ENCODE data around the gene LILRB3. TPM values are rescaled to one million over a fixed set of nuclear protein-coding genes. Genes with fewer than 3 reads are reported as not detected.

LILRB3 gene
- total RNA-seq = not detected

GRCh38 chr19:54222474-54223276, at the start of gene LILRB3:
Gene LILRB3 (minus strand): TSS chr19:54223007. CDS start chr19:54222976, 31 bp downstream.

DNA sequence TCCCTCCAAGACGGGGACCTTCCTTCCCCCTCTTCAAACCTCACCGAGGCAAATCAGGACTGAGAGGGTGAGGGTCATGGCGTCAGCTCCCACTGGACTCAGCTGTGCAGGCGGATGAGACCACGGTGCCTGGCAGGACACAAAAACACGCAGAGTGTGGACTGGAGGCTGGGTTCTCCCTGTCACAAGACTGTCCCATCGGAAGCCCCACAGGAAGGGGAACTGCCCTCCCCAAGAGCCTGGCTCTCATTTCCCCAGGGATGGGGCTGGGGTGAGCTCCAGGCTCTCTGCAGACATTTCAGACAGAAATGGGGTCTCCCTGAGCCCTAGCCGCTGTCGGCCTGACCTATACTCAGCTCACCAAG, 34.3 kb upstream of the LILRB3 start, which contains the start of gene LILRB5:
Gene LILRB5 (minus strand): TSS at position 158 of the 365 bp plus-strand sequence. CDS start 80 bp downstream, at position 78.

DNA sequence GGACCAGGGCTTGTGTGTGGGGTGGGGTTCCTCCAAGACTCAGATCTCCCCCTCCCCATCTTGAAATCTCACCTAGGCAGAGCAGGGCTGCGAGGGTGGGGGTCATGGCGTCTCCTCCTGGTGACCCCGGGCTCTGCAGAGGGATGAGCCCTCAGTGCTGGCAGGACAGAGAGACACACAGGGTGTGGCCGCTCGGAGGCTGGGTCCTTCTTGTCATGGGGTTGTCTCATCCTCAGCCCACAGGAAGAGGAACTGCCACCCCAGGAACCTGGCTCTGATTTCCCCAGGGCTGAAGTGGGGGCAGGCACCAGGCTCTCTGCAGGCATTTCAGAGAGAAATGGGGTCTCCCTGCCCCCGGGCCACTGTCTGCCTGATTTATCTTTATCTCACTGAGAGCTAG, 19.8 kb upstream of the LILRB3 start, which contains the start of gene LILRA6:
Gene LILRA6 (minus strand): TSS at position 145 of the 400 bp plus-strand sequence.

GRCh38 chr19:54191011-54191810, 31.6 kb downstream of the LILRB3 start, which contains the start of gene TSEN34:
Gene TSEN34 (plus strand): TSS chr19:54191308. CDS start chr19:54191365, 57 bp downstream.

DNA sequence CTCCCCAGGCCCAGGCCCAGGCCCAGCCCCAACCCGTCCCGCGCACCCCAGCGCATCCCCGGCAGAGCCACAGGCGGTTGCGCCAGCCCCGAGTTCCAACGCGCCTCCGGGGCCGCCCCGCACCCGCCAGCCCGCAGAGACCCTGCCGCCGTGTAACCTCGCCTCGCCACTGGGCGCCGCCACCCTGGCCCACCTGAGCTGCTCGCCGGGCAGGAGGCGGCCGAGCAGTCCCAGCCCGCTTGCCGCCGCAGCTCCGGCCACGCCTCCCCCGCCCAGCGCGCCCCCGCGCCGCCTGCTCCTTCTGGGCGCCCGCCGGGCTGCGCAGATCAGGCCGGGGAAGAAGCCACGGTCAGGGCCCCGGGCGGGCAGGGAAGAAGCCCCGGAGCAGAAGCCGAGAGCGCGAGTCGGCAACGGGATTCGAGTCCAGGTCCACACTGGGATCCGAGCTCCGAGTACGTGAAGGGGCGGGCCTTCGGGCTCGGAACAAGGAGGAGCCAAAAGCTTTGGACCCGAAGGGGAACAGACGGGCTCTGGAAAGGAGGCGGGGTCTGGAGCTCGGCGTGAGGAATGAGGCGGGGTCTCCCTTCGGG, 33.6 kb downstream of the LILRB3 start, which contains the start of gene MBOAT7:
Gene MBOAT7 (minus strand): TSS at position 436 of the 590 bp plus-strand sequence. CDS start 1,072 bp downstream, outside the sequence.

DNA sequence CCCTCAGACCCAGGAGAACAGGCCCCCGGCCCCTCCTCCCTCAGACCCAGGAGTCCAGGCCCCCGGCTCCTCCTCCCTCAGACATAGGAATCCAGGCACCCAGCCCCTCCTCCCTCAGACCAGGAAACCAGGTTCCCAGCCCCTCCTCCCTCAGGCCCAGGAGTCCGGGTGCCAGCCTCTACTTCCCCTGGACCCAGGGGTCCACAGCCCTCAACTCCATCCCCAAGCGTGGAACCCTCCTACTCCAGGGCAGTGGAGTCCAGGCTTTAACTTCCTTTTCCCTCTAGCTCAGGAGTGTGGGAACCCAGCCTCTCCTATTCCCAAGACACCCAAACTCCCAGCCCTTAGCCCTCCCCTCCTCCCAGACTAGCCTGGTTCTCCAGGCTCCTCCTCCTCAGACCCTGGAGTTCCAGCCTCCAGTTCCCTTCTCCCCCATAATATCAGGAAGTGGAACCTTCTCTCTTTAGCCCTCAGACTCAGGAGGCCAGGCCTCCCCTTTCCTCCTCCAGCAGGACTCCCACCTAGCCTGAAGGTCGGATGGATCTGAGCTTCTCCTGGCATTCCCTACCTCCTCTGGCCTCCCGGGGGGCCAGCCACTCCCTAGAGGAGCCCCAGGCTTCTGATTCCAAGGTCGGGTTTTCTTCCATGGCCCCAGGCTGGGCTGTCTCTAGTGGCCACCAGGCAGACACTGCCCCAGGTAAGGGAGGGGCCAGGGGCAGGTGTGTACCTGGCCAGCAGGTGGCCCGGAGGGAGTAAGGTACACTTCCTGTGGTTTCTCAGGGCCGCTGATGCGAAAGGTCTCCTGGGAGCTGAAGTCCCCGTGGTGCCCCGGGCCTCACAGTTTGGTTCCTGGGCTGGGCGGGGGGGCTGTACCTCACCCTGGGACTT, 50.1 kb downstream of the LILRB3 start, which contains the start of gene TMC4:
Gene TMC4 (minus strand): TSS at position 690 of the 888 bp plus-strand sequence. CDS start 43 bp downstream, at position 647.

Small RNA genes lying within 50 kb of the gene (small RNA-seq; reads per million reads assigned to genes)
- gene RNU6-1307P (ENCODE audit: low replicate concordance) = not detected

Other genes starting within 250 kb of the LILRB3 start
- not detected for gene CACNG6, start 231.4 kb downstream of the LILRB3 start, total RNA-seq
- not detected for gene VSTM1, start 159.1 kb downstream of the LILRB3 start, total RNA-seq
- gene TARM1, start 141.6 kb downstream of the LILRB3 start, total RNA-seq = not detected
- not detected for gene OSCAR, start 122.2 kb downstream of the LILRB3 start, total RNA-seq
- 8.1 TPM for gene NDUFA3, start 120.2 kb downstream of the LILRB3 start, total RNA-seq
- 6.3 TPM for gene TFPT, start 107.3 kb downstream of the LILRB3 start, total RNA-seq
- gene PRPF31, start 107.3 kb downstream of the LILRB3 start, total RNA-seq = 31.9 TPM
- 14.1 TPM for gene CNOT3, start 85.2 kb downstream of the LILRB3 start, total RNA-seq
- 4.7 TPM for gene LENG1, start 63.3 kb downstream of the LILRB3 start, total RNA-seq
- gene TMC4, start 49.8 kb downstream of the LILRB3 start, total RNA-seq = 1.3 TPM
- gene MBOAT7, start 33.4 kb downstream of the LILRB3 start, total RNA-seq = 26.3 TPM
- gene TSEN34, start 31.7 kb downstream of the LILRB3 start, total RNA-seq = 26.0 TPM
- gene RPS9, start 22.1 kb downstream of the LILRB3 start, total RNA-seq = 935 TPM
- gene LILRA6, start 19.8 kb upstream of the LILRB3 start, total RNA-seq = not detected
- gene LILRB5, start 34.3 kb upstream of the LILRB3 start, total RNA-seq = not detected
- gene LILRB2, start 58.1 kb upstream of the LILRB3 start, total RNA-seq = not detected
- gene LILRA5, start 90.2 kb upstream of the LILRB3 start, total RNA-seq = 0.63 TPM
- not detected for gene LILRA4, start 116.2 kb upstream of the LILRB3 start, total RNA-seq
- gene LAIR1, start 141.9 kb upstream of the LILRB3 start, total RNA-seq = 1.3 TPM
- gene TTYH1, start 192.5 kb upstream of the LILRB3 start, total RNA-seq = 64.5 TPM
- 89.5 TPM for gene LENG8, start 226.2 kb upstream of the LILRB3 start, total RNA-seq
- 3.4 TPM for gene LENG9, start 240.8 kb upstream of the LILRB3 start, total RNA-seq